GM21576 (cell line): ENCODE results near the gene NUB1.

Experiments used
- ATAC-seq: cut with Tn5 transposase; IDR thresholded peaks from one replicate; pipeline ENCODE4 v1.9.1; 2021; ENCODE audit warnings: mild to moderate bottlenecking, moderate library complexity; ENCODE audit not compliant: unreplicated experiment

The NUB1 gene

GRCh38 chr7:151374726-151375125 lies 33.1 kb downstream of the NUB1 start:
- no peak for ATAC-seq

GRCh38 chr7:151375530-151376217 lies 34.1 kb downstream of the NUB1 start:
- no peak for ATAC-seq

GRCh38 chr7:151376218-151376902 lies 34.7 kb downstream of the NUB1 start:
- no peak for ATAC-seq

GRCh38 chr7:151377406-151377805 lies 35.8 kb downstream of the NUB1 start:
- no peak for ATAC-seq

- no peak for ATAC-seq
These were observed 36.4 kb downstream of the NUB1 start for GRCh38 chr7:151378011-151378410.

- no peak for ATAC-seq
These were observed 37.0 kb downstream of the NUB1 start for GRCh38 chr7:151378496-151379192.

- ATAC-seq, result no peak
These were observed 37.5 kb downstream of the NUB1 start for GRCh38 chr7:151379193-151379520.

- ATAC-seq, result no peak
These were observed 38.1 kb downstream of the NUB1 start for GRCh38 chr7:151379534-151380198.

GRCh38 chr7:151380199-151381097 lies 38.8 kb downstream of the NUB1 start:
- no peak for ATAC-seq

- ATAC-seq, result no peak
These were observed 39.4 kb downstream of the NUB1 start for GRCh38 chr7:151381098-151381347.

GRCh38 chr7:151381348-151382078 lies 39.9 kb downstream of the NUB1 start:
- ATAC-seq, result no peak

- no peak for ATAC-seq
These were observed 40.7 kb downstream of the NUB1 start for GRCh38 chr7:151382079-151382885.

- no peak for ATAC-seq
These were observed 42.2 kb downstream of the NUB1 start for GRCh38 chr7:151383638-151384351.

- ATAC-seq, result no peak
These were observed 42.7 kb downstream of the NUB1 start for GRCh38 chr7:151384352-151384697.

- no peak for ATAC-seq
These were observed 43.4 kb downstream of the NUB1 start for GRCh38 chr7:151384776-151385625.

GRCh38 chr7:151385626-151386300 lies 44.2 kb downstream of the NUB1 start:
- no peak for ATAC-seq
